GM19035 (cell line): ENCODE measurements around the gene EGFL6.
"Not testable (repeated sequence)": the region's sequence is repeated elsewhere in the genome, so short reads cannot be mapped to it uniquely, and the experiment has no call there.

Experiments used
- ATAC-seq: cut with Tn5 transposase; IDR thresholded peaks from one replicate; pipeline ENCODE4 v1.9.1; 2021; ENCODE audit not compliant: unreplicated experiment

Gene EGFL6

DNA sequence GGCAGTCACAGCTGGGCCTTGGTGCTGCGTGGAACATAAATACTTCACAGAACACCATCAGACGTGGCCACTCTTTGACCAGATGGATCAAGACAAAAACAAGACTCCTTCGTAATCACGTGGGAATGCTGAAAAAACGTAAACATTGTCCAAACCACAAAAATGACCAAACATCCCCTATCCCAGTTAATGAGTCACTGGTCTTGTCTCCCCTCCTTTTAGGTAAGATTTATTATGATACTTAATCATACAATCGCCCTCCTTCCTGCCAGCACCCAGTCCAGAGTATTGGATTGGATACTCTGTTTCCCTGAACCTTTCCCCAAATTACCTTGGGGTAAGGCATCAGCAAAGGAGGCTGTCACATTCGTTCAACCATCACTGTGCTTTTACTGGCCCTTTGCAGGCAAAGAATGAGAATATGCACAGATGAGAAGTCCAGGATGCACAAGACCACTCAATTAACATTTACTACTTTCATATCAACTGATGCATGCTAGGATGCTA lies 82.9 kb downstream of the EGFL6 start:
- ATAC-seq, result peak; percentile 6

- ATAC-seq, result peak; percentile 95
Observed at GRCh38 chrX:13652850-13653693, 83.7 kb downstream of the EGFL6 start, which contains the start of gene TCEANC. TSS of gene TCEANC (plus strand) at chrX:13653141. CDS start at chrX:13662509, 9,368 bp downstream.

DNA sequence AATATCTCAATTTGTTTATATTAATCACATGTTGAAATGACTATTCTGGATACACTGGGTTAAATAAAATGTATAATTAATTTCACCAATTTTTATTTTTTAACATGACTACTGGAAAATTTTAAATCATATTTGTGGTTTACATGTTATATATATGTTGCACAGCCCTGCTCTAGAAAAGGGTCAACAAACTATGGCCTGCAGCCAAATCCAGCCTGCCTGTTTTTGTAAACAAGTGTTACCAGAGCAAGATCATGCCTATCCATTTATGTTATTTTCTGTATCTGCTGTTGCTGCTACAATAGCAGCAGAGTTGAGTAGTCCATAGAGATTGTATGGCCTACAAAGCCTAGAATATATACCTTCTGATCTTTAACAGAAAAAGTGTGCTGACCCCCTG lies 84.7 kb downstream of the EGFL6 start:
- ATAC-seq, result no peak

DNA sequence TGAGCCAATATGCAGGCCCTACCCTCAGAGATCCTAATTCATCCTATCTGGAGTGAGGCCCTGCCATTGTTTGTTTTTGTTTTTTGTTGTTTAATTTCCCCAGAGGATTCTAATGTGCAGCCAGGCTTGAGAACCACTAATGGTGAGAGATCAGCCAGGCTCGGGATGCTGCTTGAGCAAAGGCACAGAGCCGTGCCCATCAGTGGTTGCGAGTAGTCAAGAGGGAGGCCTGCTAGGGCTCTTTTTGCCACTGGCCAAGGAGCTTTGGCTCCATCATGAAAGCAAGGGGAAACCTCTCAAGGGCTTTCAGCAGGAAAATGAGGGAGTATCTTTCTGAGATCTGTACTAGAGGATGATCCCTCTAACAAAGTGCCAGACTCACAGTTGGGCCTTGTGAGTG lies 86.3 kb downstream of the EGFL6 start:
- ATAC-seq, result no peak

- no peak for ATAC-seq
Observed at GRCh38 chrX:13658602-13659001, 89.2 kb downstream of the EGFL6 start.

- ATAC-seq, result no peak
Observed at GRCh38 chrX:13659063-13659462, 89.7 kb downstream of the EGFL6 start.

- ATAC-seq, result peak; percentile 30
Observed at GRCh38 chrX:13661735-13662288, 92.4 kb downstream of the EGFL6 start.

DNA sequence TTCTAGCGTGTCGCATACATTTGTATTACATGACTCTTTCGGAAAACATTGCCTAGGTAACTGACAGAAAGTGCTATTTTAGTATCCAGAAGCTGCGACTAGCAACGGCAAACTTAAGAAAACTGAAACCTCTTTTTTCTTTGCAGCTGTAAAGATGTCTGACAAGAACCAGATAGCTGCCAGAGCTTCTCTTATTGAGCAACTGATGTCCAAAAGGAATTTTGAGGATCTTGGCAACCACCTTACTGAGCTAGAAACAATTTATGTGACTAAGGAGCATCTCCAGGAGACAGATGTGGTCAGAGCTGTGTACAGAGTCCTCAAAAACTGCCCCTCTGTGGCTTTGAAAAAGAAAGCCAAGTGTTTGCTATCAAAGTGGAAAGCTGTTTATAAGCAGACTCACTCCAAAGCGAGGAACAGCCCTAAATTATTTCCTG lies 93.0 kb downstream of the EGFL6 start:
- peak; percentile 61 for ATAC-seq

DNA sequence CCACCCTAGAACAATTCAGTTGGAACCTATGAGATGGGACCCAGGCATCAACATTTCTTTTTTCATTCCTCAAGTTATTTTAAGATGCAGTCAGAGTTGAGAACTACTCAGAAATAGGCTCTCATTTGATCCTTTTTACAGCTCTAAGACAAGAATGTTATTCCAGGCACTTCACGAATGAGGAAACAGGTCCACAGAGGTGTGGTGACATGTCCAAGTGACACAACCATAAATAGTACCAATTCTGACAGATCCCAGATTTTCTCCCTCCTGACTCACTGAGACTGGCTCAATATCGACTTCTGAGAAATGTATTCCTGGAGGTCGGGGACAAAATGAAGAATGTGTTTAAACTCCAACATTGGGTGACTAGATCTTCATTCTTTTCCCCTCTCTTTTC lies 94.6 kb downstream of the EGFL6 start:
- ATAC-seq, result no peak

DNA sequence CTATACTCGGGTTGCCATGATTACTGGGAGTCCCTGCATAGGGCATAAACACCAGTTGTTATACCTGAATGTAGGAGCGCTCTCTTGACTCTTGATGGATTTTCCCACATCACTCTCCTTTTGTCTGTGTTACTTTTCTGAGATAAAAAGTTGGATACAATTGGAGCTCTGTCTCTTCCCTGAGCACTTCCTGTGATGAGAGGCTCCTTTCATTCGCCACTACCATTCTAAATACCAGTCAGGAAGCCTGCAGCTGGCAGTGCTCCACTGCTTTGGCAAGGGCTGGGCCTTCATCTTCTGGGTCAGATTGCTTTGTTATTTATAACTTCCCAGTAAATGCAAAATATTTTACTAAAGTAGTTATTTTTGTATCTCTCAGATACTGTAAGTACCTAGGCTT lies 97.4 kb downstream of the EGFL6 start:
- no peak for ATAC-seq

- ATAC-seq, result no peak
Observed at GRCh38 chrX:13667919-13668318, 98.5 kb downstream of the EGFL6 start.

GRCh38 chrX:13669246-13669737 lies 99.9 kb downstream of the EGFL6 start:
- peak; percentile 68 for ATAC-seq

GRCh38 chrX:13669755-13670154 lies 100.4 kb downstream of the EGFL6 start:
- not testable (repeated sequence) for ATAC-seq

- ATAC-seq, result no peak
Observed at GRCh38 chrX:13670197-13670596, 100.8 kb downstream of the EGFL6 start.

GRCh38 chrX:13673016-13673415 lies 103.6 kb downstream of the EGFL6 start:
- no peak for ATAC-seq

- ATAC-seq, result no peak
Observed at GRCh38 chrX:13676885-13677284, 107.5 kb downstream of the EGFL6 start.

DNA sequence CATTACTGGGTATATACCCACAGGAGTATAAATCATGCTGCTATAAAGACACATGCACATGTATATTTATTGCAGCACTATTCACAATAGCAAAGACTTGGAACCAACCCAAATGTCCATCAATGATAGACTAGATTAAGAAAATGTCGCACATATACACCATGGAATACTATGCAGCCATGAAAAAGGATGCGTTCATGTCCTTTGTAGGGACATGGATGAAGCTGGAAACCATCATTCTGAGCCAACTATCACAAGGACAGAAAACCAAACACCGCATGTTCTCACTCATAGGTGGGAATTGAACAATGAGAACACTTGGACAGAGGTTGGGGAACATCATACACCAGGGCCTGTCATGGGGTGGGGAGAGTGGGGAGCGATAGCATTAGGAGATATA lies 110.3 kb downstream of the EGFL6 start:
- ATAC-seq, result not testable (repeated sequence)

DNA sequence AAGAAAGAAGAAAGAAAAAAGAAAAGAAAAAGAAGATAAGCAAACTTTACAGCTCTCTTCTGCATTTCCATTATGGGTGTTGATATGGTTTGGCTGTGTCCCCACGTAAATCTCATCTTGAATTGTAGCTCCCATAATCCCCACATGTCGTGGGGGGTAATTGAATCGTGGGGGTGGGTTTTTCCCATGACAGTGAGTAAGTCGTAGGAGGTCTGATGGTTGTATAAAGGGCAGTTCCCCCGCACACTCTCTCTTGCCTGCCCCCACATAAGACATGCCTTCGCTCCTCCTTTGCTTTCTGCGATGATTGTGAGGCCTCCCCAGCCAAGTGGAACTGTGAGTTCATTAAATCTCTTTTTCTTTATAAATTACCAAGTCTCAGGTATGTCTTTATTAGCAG lies 112.2 kb downstream of the EGFL6 start:
- ATAC-seq, result no peak
